ENCODE data around the gene KCNAB3.
A peak's percentile ranks its signal among the peaks of the same experiment; 100 is the strongest.

KCNAB3 gene

GRCh38 chr17:7897090-7897489 is 32.6 kb downstream of the KCNAB3 start:
- no peak for DNase-seq

- DNase-seq = no peak
These were observed 34.8 kb downstream of the KCNAB3 start for GRCh38 chr17:7894866-7895265.

- DNase-seq = no peak
These were observed 35.4 kb downstream of the KCNAB3 start for GRCh38 chr17:7894226-7894625.

GRCh38 chr17:7893187-7893880 is 36.3 kb downstream of the KCNAB3 start:
- no peak for DNase-seq

- DNase-seq = peak; percentile 21
These were observed 40.3 kb downstream of the KCNAB3 start for GRCh38 chr17:7889166-7889955.

- peak; percentile 13 for DNase-seq
These were observed 41.3 kb downstream of the KCNAB3 start, which contains the start of gene CHD3 for GRCh38 chr17:7888184-7888920. Gene CHD3, plus strand, starts transcription at chr17:7888789. Its CDS starts 212 bp downstream, at chr17:7889001.

- DNase-seq = peak; percentile 72
These were observed 42.0 kb downstream of the KCNAB3 start for GRCh38 chr17:7887482-7888183.

- DNase-seq = no peak
These were observed 42.6 kb downstream of the KCNAB3 start for GRCh38 chr17:7887038-7887481.

GRCh38 chr17:7886227-7887037 is 43.2 kb downstream of the KCNAB3 start:
- peak; percentile 64 for DNase-seq

- DNase-seq = peak; percentile 26
These were observed 44.1 kb downstream of the KCNAB3 start for GRCh38 chr17:7885367-7886226.

- DNase-seq = peak; percentile 41
These were observed 44.9 kb downstream of the KCNAB3 start for GRCh38 chr17:7884581-7885366.

- DNase-seq = no peak
These were observed 45.8 kb downstream of the KCNAB3 start for GRCh38 chr17:7883781-7884386.

GRCh38 chr17:7882629-7883028 is 47.0 kb downstream of the KCNAB3 start:
- no peak for DNase-seq

GRCh38 chr17:7882068-7882467 is 47.6 kb downstream of the KCNAB3 start:
- DNase-seq = no peak

- no peak for DNase-seq
These were observed 48.2 kb downstream of the KCNAB3 start for GRCh38 chr17:7881276-7882054.

GRCh38 chr17:7880076-7880868 is 49.4 kb downstream of the KCNAB3 start:
- DNase-seq = no peak

GRCh38 chr17:7878234-7878633 is 51.4 kb downstream of the KCNAB3 start:
- no peak for DNase-seq
